Suppressor macrophage (primary cell): ENCODE measurements around the gene CPLX1.
"Not testable (repeated sequence)": the region's sequence is repeated elsewhere in the genome, so short reads cannot be mapped to it uniquely, and the experiment has no call there.

Experiments used
- DNase-seq, 4 experiments: peaks; one replicate each; pipeline ENCODE4 v3.0.0-alpha.2; 2020 to 2022

CPLX1 gene

GRCh38 chr4:791252-791897 lies 34.6 kb downstream of the CPLX1 start:
- DNase-seq: no peak

DNA sequence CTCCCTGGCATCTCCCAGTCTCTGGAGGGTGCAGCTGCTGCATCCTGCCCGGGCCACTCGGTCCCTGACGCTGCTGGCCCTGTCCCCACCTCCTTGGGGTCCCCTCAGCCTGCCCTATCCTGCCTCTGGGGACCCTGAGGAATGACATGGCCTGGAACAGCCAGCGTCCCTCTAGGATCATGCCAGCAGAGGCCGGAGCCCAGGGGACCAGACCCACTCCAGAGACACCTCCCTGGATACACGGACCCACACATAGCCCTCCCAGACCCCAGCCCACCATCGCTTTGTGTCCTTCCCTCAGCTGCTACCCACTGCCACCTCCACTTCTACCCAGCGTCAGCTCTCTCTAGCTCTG lies 35.5 kb downstream of the CPLX1 start:
- no peak for DNase-seq

- DNase-seq: no peak
Measured at GRCh38 chr4:789571-790465, 36.1 kb downstream of the CPLX1 start.

DNA sequence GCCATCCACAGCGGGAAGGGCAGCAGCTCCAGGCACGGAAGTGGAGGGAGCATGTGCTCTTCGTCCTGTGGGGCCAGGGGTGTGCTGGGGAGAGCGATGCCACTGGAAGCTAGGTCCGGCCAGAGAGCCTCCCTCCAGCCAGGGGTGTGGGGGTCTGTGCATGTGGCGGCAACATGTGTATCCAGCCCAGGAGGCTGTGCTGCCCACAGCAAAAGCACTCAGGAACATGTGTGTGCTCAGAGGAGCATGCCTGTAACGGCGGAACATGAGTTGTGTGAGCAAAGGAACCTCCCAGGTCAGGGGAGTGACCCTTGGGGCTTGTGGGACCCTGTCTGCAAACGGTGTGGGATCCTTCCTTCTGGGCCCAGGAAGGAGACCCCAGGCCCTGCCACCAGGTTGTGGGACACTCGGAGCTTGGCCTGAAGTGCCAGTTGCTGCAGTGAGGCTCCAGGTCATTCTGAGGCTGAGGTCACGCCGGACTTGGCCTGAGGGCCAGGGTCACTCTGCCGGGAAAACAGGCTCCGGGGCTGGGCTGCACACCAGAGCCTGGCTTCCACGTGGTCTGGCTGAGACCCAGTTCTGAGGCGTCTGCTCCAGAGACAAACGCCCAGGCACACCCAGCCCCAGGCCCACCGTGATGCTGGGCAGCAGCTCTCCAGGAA lies 37.2 kb downstream of the CPLX1 start:
- DNase-seq: no peak

- no peak for DNase-seq
Measured at GRCh38 chr4:788006-788635, 37.8 kb downstream of the CPLX1 start.

- DNase-seq: no peak
Measured at GRCh38 chr4:787561-787981, 38.4 kb downstream of the CPLX1 start.

- no peak for DNase-seq
Measured at GRCh38 chr4:786861-787300, 39.0 kb downstream of the CPLX1 start.

DNA sequence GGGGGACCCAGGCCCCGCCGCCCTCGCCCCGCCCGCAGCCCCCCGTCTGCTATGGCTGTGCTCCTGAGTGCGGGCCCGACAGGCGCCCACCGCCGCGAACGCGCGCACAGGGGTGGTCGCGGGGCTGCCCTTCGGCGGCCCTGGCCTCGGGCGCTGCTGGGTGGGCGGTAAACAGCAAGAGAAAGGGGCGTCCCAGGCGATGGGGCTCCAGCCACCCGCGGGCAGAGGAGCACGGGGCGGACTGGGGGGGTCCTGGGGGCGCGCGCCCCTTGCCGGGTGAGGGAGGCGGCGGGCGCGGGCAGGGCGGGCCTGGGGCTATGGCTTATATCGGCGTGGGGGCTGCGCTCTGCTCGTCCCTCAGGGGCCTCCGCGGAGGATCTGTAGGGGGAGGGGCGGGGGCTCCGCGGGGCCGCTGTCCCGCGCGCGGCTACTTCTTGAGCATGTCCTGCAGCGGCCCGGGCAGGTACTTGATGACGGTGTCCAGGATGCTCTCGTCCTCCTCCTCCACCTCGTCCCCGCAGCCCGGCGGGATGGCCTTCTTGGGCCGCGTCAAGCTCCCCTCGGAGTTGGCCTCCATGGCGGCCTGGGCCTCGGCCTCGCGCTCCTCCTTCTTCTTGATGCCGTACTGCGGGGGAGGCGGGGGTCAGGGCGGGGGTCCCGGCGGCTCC lies 39.7 kb downstream of the CPLX1 start:
- DNase-seq: no peak

DNA sequence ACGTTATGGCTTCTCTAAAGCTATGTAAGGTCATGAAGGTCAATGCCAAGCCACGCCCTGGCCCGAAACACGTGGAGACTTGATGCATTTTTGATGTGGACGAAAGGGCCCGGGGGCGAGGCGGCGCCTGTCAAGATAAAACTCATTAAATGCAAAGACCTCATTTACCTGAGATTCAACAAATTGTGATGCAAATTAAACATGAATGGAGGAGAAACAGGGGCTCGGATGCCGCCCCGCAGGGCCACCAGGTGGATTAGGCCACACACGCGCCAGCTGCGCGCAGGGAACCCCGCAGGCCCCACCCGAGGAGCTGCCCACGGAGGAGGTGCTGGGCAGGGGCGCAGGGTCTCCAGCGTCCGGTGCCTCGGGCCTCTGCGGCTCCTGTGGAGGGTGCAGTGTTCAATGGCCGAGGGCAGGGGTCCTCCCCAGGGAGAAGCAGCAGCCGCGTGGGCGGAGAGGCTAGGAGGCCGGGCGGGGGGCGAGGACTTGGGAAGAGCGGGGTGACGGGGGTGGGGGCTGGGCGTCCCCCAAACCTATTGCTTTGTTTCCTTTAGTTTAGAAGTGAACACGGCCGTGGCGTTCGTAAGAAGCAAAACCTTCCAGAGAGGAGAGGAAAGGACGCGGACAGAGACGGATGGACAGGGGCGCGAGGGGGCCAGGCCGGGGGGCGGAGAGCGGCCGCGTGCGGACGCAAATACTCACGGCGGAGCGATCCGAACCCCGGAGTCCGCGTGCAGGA lies 40.4 kb downstream of the CPLX1 start:
- no peak for DNase-seq

DNA sequence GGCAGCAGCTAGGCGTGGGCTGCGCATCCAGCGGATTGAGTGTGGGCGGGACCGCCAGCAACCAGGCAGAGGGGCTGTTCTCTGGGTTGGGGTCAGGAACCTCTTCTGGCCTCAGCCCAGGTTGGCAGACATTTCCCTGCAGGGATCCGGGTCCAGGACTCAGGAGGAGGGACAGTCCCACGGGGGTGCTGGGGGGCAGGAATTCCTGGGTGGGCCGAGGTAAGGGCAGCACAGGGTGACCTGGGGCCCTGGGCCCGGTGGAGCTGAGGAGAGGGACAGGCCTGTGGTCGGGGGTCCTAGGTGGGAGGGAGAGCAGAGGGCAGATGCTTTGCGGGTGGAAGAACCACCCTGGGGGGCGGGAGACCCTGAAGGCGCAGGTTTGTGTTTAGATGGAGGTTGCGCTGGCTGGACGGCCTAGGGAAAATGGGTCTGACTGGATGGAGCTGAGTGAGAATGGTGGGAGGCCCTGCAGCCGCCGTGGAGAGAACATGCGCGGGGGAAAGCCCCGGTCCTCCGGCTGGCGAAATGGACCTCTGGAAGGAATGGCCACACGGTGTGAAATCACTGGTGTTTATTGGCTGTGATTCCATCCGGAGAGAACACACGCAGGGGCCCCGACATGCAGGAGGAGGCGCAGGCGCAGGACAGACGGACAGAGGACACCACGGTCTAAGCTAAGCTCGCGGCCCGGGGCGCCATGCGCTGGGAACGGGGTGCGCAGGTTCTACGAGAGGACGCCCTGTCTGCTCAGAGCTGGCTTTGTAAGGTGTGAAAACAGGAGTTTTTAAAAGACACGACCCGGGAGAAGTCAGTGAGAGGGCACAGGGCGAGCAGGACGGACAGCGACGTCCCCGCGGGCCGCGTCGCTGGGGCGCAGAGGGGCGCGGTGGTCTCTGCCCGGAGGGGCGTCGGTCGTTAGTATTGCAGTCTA lies 41.3 kb downstream of the CPLX1 start:
- DNase-seq: no peak

GRCh38 chr4:781493-782216 lies 44.3 kb downstream of the CPLX1 start:
- peak; percentile 99 to 100 (median 100) for DNase-seq

- DNase-seq: no peak
Measured at GRCh38 chr4:780716-781492, 45.0 kb downstream of the CPLX1 start.

DNA sequence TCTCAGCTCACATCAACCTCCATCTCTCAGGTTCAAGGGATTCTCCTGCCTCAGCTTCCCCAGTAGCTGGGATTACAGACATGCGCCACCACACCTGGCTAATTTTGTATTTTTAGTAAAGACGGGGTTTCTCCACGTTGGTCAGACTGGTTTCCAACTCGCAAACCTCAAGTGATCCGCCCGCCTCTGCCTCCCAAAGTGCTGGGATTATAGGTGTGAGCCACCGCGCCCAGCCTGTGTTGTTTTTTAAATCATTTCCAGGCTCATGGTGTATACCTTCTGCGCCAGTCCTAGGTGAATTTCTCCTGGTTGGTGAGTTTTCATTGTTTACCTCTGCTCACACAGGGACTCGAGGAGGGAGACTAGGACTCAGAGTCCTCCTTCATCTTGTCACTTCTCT lies 45.7 kb downstream of the CPLX1 start:
- DNase-seq: not testable (repeated sequence)

- no peak for DNase-seq
Measured at GRCh38 chr4:779555-779954, 46.4 kb downstream of the CPLX1 start.

DNA sequence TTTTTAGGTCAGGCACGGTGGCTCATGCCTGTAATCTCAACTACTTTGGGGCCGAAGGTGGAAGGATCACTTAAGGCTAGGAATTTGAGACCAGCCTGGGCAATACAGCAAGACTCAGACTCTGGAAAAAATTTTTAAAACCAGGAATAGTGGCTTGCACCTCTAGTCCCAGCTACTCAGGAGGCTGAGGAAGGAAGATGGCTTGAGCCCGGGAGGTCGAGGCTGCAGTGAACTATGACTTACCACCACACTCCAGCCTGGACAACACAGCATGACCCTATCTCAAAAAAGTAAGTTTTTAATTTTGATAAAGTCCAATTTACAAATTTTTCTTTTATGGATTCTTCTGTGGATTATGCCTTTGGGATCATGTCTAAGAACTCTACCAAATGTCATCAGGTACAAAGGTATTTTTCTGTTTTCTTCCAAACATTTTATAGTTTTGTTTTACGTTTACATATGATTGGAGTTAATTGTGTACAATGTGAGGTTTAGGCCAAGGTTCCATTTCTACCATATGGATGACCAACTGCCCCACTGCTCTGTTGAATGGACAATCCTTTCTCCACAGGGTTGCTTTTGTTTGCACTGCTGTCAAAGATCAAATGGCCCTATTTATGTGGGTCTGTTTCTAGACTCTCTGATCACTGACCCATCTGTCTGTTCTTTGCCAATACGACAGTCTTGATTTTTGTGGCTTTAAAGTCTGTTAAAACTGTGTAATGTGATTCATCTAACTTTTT lies 48.2 kb downstream of the CPLX1 start:
- DNase-seq: no peak

DNA sequence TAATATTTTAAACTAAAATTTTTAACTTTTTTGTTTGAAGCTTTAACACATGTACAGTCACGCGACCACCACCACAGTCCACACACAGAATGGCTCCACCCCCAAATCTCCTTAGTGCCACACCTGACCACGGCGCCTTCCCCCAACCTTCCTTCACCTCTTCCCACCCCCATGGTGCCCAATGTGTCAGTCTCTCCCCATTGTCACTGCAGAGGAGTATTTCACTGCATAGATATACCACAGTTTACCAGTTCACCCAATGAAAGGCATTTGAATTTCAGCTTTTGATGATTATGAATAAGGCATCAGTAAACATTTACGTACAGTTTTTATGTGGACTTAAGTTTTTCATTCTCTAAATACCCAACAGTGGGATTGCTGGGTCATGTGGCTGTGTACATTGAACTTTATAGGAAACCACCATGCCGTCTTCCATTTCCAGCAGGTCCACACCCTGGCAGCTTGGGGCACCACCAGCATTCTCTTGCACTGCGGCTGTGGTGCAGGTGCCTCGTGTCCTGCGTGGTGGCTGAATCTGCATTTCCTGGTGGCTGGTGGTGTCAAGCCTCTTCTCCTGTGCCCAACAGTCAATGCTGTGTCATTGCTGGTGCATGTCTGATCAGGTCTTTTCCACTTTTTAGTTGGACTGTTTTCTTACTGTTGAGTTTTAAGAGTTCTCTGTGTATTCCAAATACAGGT lies 49.0 kb downstream of the CPLX1 start:
- DNase-seq: no peak

DNA sequence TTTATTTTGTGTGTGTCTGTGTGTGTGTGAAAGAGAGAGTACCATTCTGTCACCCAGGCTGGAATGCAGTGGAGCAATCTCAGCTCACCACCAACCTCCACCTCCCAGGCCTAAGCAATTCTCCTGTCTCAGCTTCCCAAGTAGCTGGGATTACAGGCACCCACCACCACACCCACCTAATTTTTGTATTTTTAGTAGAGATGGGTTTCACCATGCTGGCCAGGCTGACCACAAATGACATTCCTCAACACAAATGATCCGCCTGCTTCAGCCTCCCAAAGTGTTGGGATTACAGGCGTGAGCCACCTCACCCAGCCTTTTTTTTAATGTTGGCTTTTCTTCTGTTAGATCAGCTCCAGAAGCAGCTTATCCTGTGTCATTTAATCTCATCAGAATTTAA lies 50.4 kb downstream of the CPLX1 start:
- DNase-seq: not testable (repeated sequence)
